HFF-Myc (cell line): ENCODE data around the gene SLIRP.

Experiments
- DNase-seq: peaks from one replicate; pipeline ENCODE4 v3.0.0-alpha.2; 2011; ENCODE audit warnings: low read depth; ENCODE audit errors: extremely low read depth
- H3K4me3 ChIP-seq: replicated peaks from 2 replicates; pipeline ENCODE4 v1.5.1; 2011; ENCODE audit warnings: low read depth, mild to moderate bottlenecking, control low read depth, low read length
- TF ChIP-seq, protein P1 (sequence below): IDR thresholded peaks from 2 replicates; pipeline ENCODE4 v1.5.1; 2012; ENCODE audit warnings: mild to moderate bottlenecking, low read depth, low read length, control low read depth; ENCODE audit errors: missing control alignments

SLIRP gene

GRCh38 chr14:77709412-77709811, 1.5 kb downstream of the SLIRP start:
- TF ChIP-seq, protein P1, sequence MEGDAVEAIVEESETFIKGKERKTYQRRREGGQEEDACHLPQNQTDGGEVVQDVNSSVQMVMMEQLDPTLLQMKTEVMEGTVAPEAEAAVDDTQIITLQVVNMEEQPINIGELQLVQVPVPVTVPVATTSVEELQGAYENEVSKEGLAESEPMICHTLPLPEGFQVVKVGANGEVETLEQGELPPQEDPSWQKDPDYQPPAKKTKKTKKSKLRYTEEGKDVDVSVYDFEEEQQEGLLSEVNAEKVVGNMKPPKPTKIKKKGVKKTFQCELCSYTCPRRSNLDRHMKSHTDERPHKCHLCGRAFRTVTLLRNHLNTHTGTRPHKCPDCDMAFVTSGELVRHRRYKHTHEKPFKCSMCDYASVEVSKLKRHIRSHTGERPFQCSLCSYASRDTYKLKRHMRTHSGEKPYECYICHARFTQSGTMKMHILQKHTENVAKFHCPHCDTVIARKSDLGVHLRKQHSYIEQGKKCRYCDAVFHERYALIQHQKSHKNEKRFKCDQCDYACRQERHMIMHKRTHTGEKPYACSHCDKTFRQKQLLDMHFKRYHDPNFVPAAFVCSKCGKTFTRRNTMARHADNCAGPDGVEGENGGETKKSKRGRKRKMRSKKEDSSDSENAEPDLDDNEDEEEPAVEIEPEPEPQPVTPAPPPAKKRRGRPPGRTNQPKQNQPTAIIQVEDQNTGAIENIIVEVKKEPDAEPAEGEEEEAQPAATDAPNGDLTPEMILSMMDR, result no peak
- DNase-seq, result no peak
- peak overlapping the region; percentile 98 for H3K4me3 ChIP-seq

- TF ChIP-seq, protein P1, result no peak
- DNase-seq, result no peak
- H3K4me3 ChIP-seq, result peak overlapping the region; percentile 98
These were observed 2.5 kb downstream of the SLIRP start for GRCh38 chr14:77710364-77710763.

- TF ChIP-seq, protein P1, result no peak
- no peak overlapping the region for H3K4me3 ChIP-seq
- no peak for DNase-seq
These were observed 7.0 kb downstream of the SLIRP start for GRCh38 chr14:77714926-77715325.

DNA sequence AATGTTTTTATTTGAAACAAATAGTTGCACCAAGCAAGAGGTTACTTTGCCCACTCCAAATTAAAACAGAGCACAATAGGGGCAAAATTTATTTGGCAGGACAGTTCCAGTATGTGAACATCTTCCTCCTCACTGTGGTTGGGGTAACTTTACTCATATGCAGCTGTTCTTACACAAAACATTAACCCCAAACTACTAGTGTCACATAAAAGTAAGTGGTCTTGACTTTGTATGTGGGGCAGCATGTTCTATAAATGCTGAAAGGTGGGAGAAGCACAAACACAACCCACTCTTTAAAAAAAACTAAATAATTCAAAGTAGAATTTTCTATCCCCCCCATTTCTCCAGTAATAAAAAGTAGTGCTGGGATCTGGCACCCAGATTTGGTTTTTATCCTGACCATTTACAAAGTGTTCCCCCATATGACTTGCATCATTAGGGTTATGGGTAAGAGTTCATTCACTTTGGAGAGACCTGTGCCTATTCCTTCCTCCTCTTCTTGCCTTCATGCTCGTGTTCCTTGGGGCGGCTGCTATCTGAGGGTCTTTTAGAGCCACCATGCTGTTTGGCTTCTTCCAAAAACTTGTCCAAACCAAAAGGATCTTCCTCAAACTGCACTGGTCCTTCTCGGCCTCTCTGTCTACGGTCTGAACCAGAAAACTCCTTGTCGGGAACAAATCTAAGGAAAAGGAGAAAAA, 9.9 kb downstream of the SLIRP start:
- H3K4me3 ChIP-seq, result no peak overlapping the region
- TF ChIP-seq, protein P1, result no peak
- DNase-seq, result no peak

GRCh38 chr14:77721437-77721836, 13.5 kb downstream of the SLIRP start:
- no peak overlapping the region for H3K4me3 ChIP-seq
- DNase-seq, result no peak
- TF ChIP-seq, protein P1, result no peak

- no peak overlapping the region for H3K4me3 ChIP-seq
- TF ChIP-seq, protein P1, result no peak
- no peak for DNase-seq
These were observed 14.4 kb downstream of the SLIRP start for GRCh38 chr14:77722301-77722700.
